IPS DF 6.9 (cell line): Measurements from ENCODE around the gene CORO2B.

ENCODE experiments used
- DNase-seq: peaks from one replicate; pipeline ENCODE4 v3.0.0-alpha.2; 2013; ENCODE audit warnings: low read depth, low spot score
- H3K27ac ChIP-seq: one replicate; pipeline ENCODE4 v1.5.1; 2013; ENCODE audit warnings: low read length, control low read depth
- H3K27me3 ChIP-seq: 2 replicates; pipeline ENCODE4 v1.6.1; 2013; ENCODE audit warnings: mild to moderate bottlenecking, low read length; ENCODE audit not compliant: control insufficient read depth, insufficient read depth
- H3K36me3 ChIP-seq: 2 replicates; pipeline ENCODE4 v1.6.1; 2013; ENCODE audit warnings: low read length; ENCODE audit not compliant: control insufficient read depth, insufficient read depth
- H3K4me1 ChIP-seq: 2 replicates; pipeline ENCODE4 v1.6.1; 2013; ENCODE audit warnings: low read length; ENCODE audit not compliant: control insufficient read depth, insufficient read depth
- H3K4me3 ChIP-seq: 2 replicates; pipeline ENCODE4 v1.5.1; 2013; ENCODE audit warnings: mild to moderate bottlenecking, low read length
- H3K9me3 ChIP-seq: 2 replicates; pipeline ENCODE4 v1.6.1; 2013; ENCODE audit warnings: low read length, inconsistent platforms; ENCODE audit not compliant: control insufficient read depth, insufficient read depth
- WGBS: extraction: QIAGEN DNeasy Blood & Tissue Kit; methylation state at CpG from one replicate; pipeline ENCODE4 v1.1.7; 2013; ENCODE audit warnings: mixed read lengths, missing lambda C conversion rate; ENCODE audit not compliant: insufficient read length, insufficient coverage; 5-methylcytosine and 5-hydroxymethylcytosine counted together

The CORO2B gene

DNA sequence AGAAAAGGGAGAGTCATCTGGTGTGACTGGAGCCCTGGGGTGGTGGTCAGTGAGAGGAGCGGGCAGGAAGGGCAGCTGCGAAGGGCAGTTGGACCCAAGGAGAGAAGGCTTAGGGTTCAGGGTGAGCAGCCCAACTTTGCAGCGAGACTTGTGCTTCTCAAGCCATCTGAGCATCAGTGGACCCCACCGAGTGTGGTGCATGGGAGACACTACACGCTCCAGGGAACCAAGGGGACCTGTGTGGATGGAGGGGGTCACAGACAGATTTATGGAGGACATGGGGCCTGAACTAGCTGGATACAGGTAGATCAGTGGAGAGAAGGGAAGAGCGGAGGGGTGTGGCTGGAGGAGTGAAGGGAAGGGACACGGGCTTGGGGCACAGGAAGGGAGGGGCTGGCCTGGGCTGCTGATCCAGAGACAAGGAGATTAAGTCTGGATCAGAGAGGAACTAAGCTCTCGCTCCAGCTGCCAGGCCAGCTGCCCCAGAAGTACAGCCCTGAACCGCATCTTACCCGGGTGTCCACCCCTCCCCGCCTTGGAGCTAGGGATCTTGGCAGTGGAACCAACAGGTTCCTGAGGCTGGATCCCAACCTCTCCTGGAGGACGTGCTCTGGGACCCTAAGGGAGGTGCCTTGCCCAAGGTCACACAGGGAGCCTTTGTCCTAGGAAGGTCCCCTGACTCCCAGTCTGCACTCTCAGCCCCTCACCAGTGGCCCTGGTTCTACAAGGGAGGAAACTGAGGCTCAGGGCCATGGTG lies 120.5 kb downstream of the CORO2B start:
- Histone ChIP-seq H3K36me3 (no peaks in the 10 kb centered on the region), H3K27ac (no peak overlapping the region), H3K4me3 (no peak overlapping the region), H3K27me3 (no peaks in the 10 kb centered on the region), H3K9me3 (no peaks in the 10 kb centered on the region), H3K4me1 (peaks cover 7% of the 10 kb centered on the region; the same call in 1 of the 2 replicates)
- WGBS, result no CpG with 5 or more reads among the region's 12 CpGs
- DNase-seq, result no peak

DNA sequence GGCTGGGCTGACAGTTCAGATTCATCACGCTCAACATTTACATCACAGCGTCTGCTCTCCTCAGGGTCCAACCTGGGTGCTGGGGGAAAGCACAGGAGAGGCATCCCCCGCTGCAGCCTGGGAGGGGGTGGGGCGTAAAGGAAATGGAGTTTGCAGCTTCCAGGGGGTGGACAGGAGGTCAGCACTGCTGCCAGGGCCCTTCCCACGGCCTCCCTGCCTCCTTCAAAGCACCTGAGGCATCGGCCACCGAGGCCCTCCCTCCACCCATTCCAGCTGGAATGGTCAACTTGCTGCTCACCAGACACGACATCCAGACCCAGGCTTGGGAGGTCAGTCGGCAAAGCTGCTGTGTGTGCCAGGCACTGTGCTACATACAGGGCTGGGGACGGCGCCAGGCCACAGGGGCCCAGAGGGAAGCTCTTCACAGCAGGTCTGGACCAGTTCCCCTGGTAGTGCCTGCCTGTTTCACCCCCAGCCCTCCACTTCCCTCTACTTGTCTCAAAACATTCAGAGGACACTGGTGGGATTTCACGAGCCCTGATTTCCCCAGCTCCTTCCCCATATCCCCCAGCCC lies 121.2 kb downstream of the CORO2B start:
- no CpG with 5 or more reads among the region's 12 CpGs for WGBS
- no peak for DNase-seq
- Histone ChIP-seq H3K27ac (no peak overlapping the region), H3K4me3 (no peak overlapping the region), H3K36me3 (no peaks in the 10 kb centered on the region), H3K9me3 (no peaks in the 10 kb centered on the region), H3K27me3 (no peaks in the 10 kb centered on the region), H3K4me1 (peaks cover 7% of the 10 kb centered on the region; the same call in 1 of the 2 replicates)

DNA sequence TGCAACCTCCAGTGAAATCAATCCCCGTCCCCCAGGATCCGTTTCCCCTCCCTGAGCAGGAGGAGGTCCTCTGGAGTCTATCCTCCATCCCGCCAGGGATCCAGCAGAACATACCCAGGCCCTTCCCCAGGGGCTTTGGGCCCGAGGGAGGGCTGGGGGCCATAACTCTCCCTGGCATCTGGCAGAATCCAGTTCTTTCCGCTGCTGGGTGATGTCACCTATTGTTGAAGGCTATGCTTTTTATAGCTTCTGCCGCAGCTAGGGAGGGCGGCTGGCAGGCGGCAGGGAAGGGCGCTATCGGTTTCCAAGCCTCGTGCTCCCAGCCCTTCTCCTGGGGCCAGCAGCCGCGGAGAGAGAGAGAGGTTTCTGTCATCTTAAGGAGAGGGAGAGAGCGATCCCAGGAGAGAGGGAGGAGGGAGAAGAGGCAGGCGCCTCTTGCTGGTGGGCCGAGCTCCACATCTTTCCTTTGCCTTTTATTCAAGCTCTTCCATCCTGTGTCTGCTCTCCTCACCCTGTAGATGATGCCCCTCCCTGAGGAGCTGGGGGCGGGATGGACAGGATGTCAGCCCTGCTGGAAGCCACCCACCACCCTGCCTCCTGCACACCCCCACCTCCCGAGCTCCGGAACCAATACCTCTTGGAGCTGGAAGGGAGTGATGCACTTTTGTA lies 121.8 kb downstream of the CORO2B start:
- WGBS, result no CpG with 5 or more reads among the region's 19 CpGs
- Histone ChIP-seq H3K36me3 (no peaks in the 10 kb centered on the region), H3K4me3 (no peak overlapping the region), H3K27me3 (no peaks in the 10 kb centered on the region), H3K27ac (no peak overlapping the region), H3K9me3 (no peaks in the 10 kb centered on the region), H3K4me1 (peaks cover 7% of the 10 kb centered on the region; the same call in 1 of the 2 replicates)
- no peak for DNase-seq

GRCh38 chr15:68701886-68702285 lies 123.1 kb downstream of the CORO2B start:
- WGBS, result no CpG with 5 or more reads among the region's 6 CpGs
- no peaks in the 10 kb centered on the region for H3K36me3 ChIP-seq

DNA sequence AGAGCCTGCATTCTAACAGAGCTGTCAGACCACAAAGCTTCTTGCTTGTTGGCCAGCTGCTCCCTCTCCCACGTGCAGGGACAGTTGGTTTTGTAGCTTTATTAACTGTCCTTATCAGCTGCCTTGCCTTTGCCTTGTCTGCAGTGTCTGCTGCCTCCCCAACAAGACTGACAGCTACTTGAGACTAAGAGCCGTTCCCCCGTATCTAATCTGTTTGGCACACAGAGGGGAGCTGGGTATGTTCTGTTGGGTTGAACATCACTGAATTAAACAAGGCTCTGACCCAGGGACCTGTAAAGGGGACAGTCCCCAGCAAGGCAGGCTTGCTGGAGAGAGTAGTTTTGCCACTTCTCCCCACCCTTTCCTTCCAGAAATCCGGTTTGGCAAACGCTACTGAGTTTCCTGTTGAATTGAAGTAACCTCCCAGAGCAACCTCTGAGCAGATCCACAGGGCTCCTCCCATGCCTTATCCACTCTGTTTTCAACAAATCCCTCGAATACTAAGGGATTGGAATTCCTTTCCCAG lies 125.8 kb downstream of the CORO2B start:
- H3K9me3 ChIP-seq, result no peaks in the 10 kb centered on the region
- H3K4me3 ChIP-seq, result no peak overlapping the region
- H3K27me3 ChIP-seq, result no peaks in the 10 kb centered on the region
- peaks cover 5% of the 10 kb centered on the region; the same call in 1 of the 2 replicates for H3K4me1 ChIP-seq
- no CpG with 5 or more reads among the region's 6 CpGs for WGBS
- no peaks in the 10 kb centered on the region for H3K36me3 ChIP-seq
- no peak for DNase-seq
- H3K27ac ChIP-seq, result no peak overlapping the region

More at GRCh38 chr15:68701886-68702285, 123.1 kb downstream of the CORO2B start:
- Histone ChIP-seq H3K9me3 (no peaks in the 10 kb centered on the region), H3K27me3 (no peaks in the 10 kb centered on the region), H3K4me1 (peaks cover 7% of the 10 kb centered on the region; the same call in 1 of the 2 replicates), H3K4me3 (no peak overlapping the region), H3K27ac (no peak overlapping the region)
- no peak for DNase-seq

GRCh38 chr15:68706256-68706655 lies 127.5 kb downstream of the CORO2B start:
- Histone ChIP-seq H3K4me3 (no peak overlapping the region), H3K36me3 (no peaks in the 10 kb centered on the region), H3K4me1 (no peaks in the 10 kb centered on the region), H3K9me3 (no peaks in the 10 kb centered on the region), H3K27me3 (no peaks in the 10 kb centered on the region), H3K27ac (no peak overlapping the region)
- no CpG with 5 or more reads among the region's 4 CpGs for WGBS
- no peak for DNase-seq

DNA sequence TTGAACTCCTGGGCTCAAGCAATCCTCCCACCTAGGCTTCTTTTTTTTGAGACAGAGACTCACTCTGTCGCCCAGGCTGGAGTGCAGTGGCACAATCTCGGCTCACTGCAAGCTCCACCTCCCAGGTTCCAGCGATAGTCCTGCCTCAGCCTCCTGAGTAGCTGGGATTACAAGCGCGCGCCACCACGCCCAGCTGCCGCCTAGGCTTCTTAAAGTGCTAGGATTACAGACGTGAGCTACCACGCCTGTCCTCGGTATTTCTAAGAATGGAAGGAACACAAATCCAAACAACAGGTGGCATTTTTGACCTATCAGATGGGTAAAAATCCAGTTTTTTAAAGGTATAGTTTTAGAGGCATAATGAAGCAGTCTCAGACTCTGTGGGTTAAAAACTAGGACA lies 128.1 kb downstream of the CORO2B start:
- no peaks in the 10 kb centered on the region for H3K27me3 ChIP-seq
- H3K4me1 ChIP-seq, result no peaks in the 10 kb centered on the region
- H3K4me3 ChIP-seq, result no peak overlapping the region
- WGBS, result no CpG with 5 or more reads among the region's 11 CpGs
- DNase-seq, result no peak
- no peaks in the 10 kb centered on the region for H3K36me3 ChIP-seq
- H3K9me3 ChIP-seq, result no peaks in the 10 kb centered on the region
- H3K27ac ChIP-seq, result no peak overlapping the region

GRCh38 chr15:68707386-68707785 lies 128.6 kb downstream of the CORO2B start:
- Histone ChIP-seq H3K9me3 (no peaks in the 10 kb centered on the region), H3K4me3 (no peak overlapping the region), H3K4me1 (no peaks in the 10 kb centered on the region), H3K27ac (no peak overlapping the region), H3K36me3 (no peaks in the 10 kb centered on the region), H3K27me3 (no peaks in the 10 kb centered on the region)
- no peak for DNase-seq
- WGBS, result no CpG with 5 or more reads among the region's 5 CpGs

GRCh38 chr15:68709876-68710275 lies 131.1 kb downstream of the CORO2B start:
- Histone ChIP-seq H3K4me3 (no peak overlapping the region), H3K27ac (no peak overlapping the region), H3K9me3 (no peaks in the 10 kb centered on the region), H3K27me3 (no peaks in the 10 kb centered on the region), H3K4me1 (no peaks in the 10 kb centered on the region), H3K36me3 (no peaks in the 10 kb centered on the region)
- no peak for DNase-seq
- no CpG with 5 or more reads among the region's 1 CpG for WGBS

GRCh38 chr15:68710536-68710935 lies 131.7 kb downstream of the CORO2B start:
- no peaks in the 10 kb centered on the region for H3K27me3 ChIP-seq
- H3K36me3 ChIP-seq, result no peaks in the 10 kb centered on the region
- no peaks in the 10 kb centered on the region for H3K4me1 ChIP-seq
- WGBS, result no CpG with 5 or more reads among the region's 16 CpGs
- no peak for DNase-seq
- no peak overlapping the region for H3K27ac ChIP-seq
- no peak overlapping the region for H3K4me3 ChIP-seq
- no peaks in the 10 kb centered on the region for H3K9me3 ChIP-seq
